ENCODE data around the gene ASRGL1. TPM values are rescaled to one million over a fixed set of nuclear protein-coding genes. Genes with fewer than 3 reads are reported as not detected.
"Not testable (repeated sequence)": the region's sequence is repeated elsewhere in the genome, so short reads cannot be mapped to it uniquely, and the experiment has no call there.

ASRGL1 gene
- total and polyA plus RNA-seq, 4 donors: 24.5 to 65.2 (median 44.0) TPM

GRCh38 chr11:62344210-62344609, 7.0 kb downstream of the ASRGL1 start:
- Histone ChIP-seq H3K27ac (ENCODE audit: low read depth, low read length) (no peak overlapping the region), H3K27me3 (ENCODE audit: control insufficient read depth, insufficient read depth, low read length) (no peaks in the 10 kb centered on the region), H3K9me3 (ENCODE audit: control insufficient read depth, insufficient read depth, low read length) (no peaks in the 10 kb centered on the region), H3K36me3 (ENCODE audit: control insufficient read depth, insufficient read depth, low read length) (peaks cover 13% of the 10 kb centered on the region), H3K4me1 (ENCODE audit: control insufficient read depth, insufficient read depth, low read length) (peaks cover 8% of the 10 kb centered on the region), H3K4me3 (ENCODE audit: low read depth, low read length) (no peak overlapping the region)
- WGBS (ENCODE audit: insufficient coverage): no CpG with 5 or more reads among the region's 1 CpG
- no peak for DNase-seq (ENCODE audit: low read depth in 4 of 6, low spot score in 6 of 6)

GRCh38 chr11:62345861-62346260, 8.6 kb downstream of the ASRGL1 start:
- H3K27me3 ChIP-seq (ENCODE audit: control insufficient read depth, insufficient read depth, low read length): no peaks in the 10 kb centered on the region
- 94% methylated on average over 4 of the region's 6 CpGs for WGBS (ENCODE audit: insufficient coverage)

DNA sequence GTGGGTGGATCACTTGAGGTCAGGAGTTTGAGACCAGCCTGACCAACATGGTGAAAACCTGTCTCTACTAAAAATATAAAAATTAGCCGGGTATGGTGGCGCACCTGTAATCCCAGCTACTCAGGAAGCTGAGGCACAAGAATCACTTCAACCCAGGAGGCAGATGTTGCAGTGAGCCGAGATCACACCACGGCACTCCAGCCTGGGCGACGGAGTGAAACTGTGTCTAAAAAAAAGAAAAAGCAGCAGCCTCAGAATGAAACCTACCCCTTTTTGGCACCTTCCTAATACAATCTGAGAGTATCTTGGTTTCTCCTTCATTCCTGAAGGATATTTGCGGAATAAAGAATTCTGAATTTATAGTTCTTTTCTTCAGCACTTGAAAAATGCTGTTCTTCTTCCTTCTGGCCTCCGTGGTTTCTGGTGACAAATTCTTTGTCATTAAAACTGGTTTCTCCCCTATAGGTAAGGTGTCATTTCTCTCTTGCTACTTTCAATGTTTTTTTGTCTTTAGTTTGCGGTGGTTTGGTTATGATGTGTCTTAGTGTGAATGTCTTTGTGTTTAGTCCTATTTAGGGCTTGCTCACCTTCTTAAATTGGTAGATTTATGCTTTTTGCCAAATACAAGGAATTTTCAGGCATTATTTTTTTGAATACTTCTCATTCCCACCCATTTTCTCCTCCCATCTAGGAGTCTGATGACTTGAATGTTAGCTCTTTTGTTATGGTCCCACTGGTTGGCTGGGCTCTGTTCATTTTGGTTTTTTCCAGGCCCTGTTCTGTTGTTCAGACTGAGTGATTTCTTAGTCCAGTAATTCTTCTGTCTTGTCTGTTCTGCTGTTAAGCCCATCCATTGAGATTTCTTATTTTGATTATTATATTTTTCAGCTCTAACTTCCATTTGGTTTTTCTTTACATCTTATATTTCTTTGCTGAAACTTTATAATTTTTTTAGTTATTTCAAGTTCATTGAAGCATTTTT, 15.4 kb downstream of the ASRGL1 start:
- no peak for DNase-seq (ENCODE audit: low read depth in 4 of 6, low spot score in 6 of 6)
- Histone ChIP-seq H3K36me3 (ENCODE audit: control insufficient read depth, insufficient read depth, low read length) (peaks cover 17% of the 10 kb centered on the region), H3K27me3 (ENCODE audit: control insufficient read depth, insufficient read depth, low read length) (no peaks in the 10 kb centered on the region), H3K27ac (ENCODE audit: low read depth, low read length) (no peak overlapping the region), H3K4me1 (ENCODE audit: control insufficient read depth, insufficient read depth, low read length) (no peaks in the 10 kb centered on the region), H3K4me3 (ENCODE audit: low read depth, low read length) (no peak overlapping the region), H3K9me3 (ENCODE audit: control insufficient read depth, insufficient read depth, low read length) (no peaks in the 10 kb centered on the region)
- 100% methylated on average over 4 of the region's 9 CpGs for WGBS (ENCODE audit: insufficient coverage)

More at GRCh38 chr11:62345861-62346260, 8.6 kb downstream of the ASRGL1 start:
- H3K4me3 ChIP-seq (ENCODE audit: low read depth, low read length): no peak overlapping the region
- H3K27ac ChIP-seq (ENCODE audit: low read depth, low read length): no peak overlapping the region
- DNase-seq (ENCODE audit: low read depth in 4 of 6, low spot score in 6 of 6): no peak
- no peaks in the 10 kb centered on the region for H3K4me1 ChIP-seq (ENCODE audit: control insufficient read depth, insufficient read depth, low read length)
- no peaks in the 10 kb centered on the region for H3K9me3 ChIP-seq (ENCODE audit: control insufficient read depth, insufficient read depth, low read length)
- H3K36me3 ChIP-seq (ENCODE audit: control insufficient read depth, insufficient read depth, low read length): peaks cover 13% of the 10 kb centered on the region

DNA sequence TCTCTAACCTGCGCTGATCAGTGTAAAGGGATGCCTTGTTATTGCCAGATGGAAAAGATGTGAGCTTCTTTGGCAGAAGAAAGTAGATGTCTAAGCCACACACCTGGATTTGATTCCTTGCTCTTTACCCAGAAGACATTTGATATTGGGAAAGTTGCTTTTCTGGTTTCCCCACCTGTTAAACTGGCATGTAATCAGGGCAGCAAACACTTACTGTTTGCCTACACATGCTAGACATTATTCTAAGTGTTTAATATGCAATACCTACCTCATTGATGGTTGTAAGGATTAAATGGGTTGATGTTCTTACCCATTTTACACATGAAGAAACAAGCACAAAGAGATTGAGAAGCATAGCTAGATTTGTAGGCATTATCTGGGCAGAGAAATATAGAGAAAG, 16.6 kb downstream of the ASRGL1 start:
- Histone ChIP-seq H3K27me3 (ENCODE audit: control insufficient read depth, insufficient read depth, low read length) (no peaks in the 10 kb centered on the region), H3K27ac (ENCODE audit: low read depth, low read length) (no peak overlapping the region), H3K4me1 (ENCODE audit: control insufficient read depth, insufficient read depth, low read length) (no peaks in the 10 kb centered on the region), H3K36me3 (ENCODE audit: control insufficient read depth, insufficient read depth, low read length) (peaks cover 24% of the 10 kb centered on the region), H3K9me3 (ENCODE audit: control insufficient read depth, insufficient read depth, low read length) (no peaks in the 10 kb centered on the region), H3K4me3 (ENCODE audit: low read depth, low read length) (no peak overlapping the region)
- WGBS (ENCODE audit: insufficient coverage): no CpG with 5 or more reads among the region's 1 CpG
- no peak for DNase-seq (ENCODE audit: low read depth in 4 of 6, low spot score in 6 of 6)

DNA sequence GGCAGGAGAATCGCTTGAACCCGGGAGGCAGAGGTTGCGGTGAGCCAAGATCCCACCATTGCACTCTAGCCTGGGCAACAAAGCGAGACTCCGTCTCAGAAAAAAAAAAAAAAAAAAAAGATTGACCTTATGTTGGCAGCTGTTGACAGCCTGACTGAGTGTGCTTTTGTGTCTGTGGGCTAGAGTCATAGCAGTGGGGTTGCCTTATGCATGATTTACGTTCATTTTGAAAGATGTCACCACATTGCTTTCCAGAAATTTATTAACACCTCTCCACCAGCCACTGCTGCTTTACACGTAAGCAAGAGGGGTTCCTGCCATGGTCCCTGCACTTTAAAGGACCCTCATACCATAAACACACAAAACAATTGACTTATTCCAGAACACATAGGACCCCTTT, 21.0 kb downstream of the ASRGL1 start:
- no peak overlapping the region for H3K27ac ChIP-seq (ENCODE audit: low read depth, low read length)
- H3K9me3 ChIP-seq (ENCODE audit: control insufficient read depth, insufficient read depth, low read length): no peaks in the 10 kb centered on the region
- no peaks in the 10 kb centered on the region for H3K27me3 ChIP-seq (ENCODE audit: control insufficient read depth, insufficient read depth, low read length)
- no peaks in the 10 kb centered on the region for H3K4me1 ChIP-seq (ENCODE audit: control insufficient read depth, insufficient read depth, low read length)
- no peak for DNase-seq (ENCODE audit: low read depth in 4 of 6, low spot score in 6 of 6)
- H3K4me3 ChIP-seq (ENCODE audit: low read depth, low read length): no peak overlapping the region
- peaks cover 22% of the 10 kb centered on the region for H3K36me3 ChIP-seq (ENCODE audit: control insufficient read depth, insufficient read depth, low read length)
- WGBS (ENCODE audit: insufficient coverage): 98% methylated on average over 5 of the region's 7 CpGs

DNA sequence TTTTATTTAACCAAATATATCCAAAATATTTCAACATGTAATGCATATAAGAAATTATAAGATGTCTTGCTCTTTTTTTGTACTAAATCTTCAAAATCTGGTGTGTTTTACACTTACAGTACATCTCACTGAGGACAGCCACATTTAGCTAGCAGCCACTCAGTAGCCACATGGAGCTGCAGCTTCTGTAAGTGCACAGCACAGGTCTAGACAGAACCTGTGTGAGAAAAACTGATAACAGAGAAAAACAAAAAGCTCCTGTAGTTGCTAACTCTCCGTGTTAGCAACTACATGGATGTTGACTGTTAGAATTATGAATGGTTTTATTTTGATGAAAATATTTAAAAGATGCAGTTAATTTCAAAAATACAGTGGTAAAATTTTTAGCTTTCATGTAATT, 22.2 kb downstream of the ASRGL1 start:
- no peak overlapping the region for H3K4me3 ChIP-seq (ENCODE audit: low read depth, low read length)
- 100% methylated on average over 1 of the region's 1 CpG for WGBS (ENCODE audit: insufficient coverage)
- peaks cover 20% of the 10 kb centered on the region for H3K36me3 ChIP-seq (ENCODE audit: control insufficient read depth, insufficient read depth, low read length)

DNA sequence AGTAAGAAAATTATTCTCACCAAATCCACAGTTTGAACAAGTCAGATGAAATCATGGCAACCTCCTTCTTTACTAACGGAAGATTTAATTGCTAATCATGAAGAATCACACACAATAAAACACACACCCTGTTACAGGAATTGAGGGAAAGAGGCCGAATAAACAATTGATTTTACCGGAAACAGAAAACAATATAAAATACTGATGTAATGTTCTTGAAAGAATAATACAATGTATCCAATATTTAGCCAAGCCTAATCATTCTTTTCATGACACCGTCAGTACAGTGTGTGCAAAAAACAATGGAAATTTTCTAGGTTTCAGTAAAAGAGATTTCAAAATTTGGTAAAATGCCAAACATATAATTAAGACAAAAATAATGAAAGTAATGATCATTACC, 23.4 kb downstream of the ASRGL1 start:
- H3K4me1 ChIP-seq (ENCODE audit: control insufficient read depth, insufficient read depth, low read length): no peaks in the 10 kb centered on the region
- H3K36me3 ChIP-seq (ENCODE audit: control insufficient read depth, insufficient read depth, low read length): peaks cover 20% of the 10 kb centered on the region
- no CpG with 5 or more reads among the region's 4 CpGs for WGBS (ENCODE audit: insufficient coverage)
- H3K27ac ChIP-seq (ENCODE audit: low read depth, low read length): no peak overlapping the region
- H3K27me3 ChIP-seq (ENCODE audit: control insufficient read depth, insufficient read depth, low read length): no peaks in the 10 kb centered on the region
- no peak for DNase-seq (ENCODE audit: low read depth in 4 of 6, low spot score in 6 of 6)
- H3K4me3 ChIP-seq (ENCODE audit: low read depth, low read length): no peak overlapping the region
- H3K9me3 ChIP-seq (ENCODE audit: control insufficient read depth, insufficient read depth, low read length): no peaks in the 10 kb centered on the region

More for the DNA sequence above, 22.2 kb downstream of the ASRGL1 start:
- no peak for DNase-seq (ENCODE audit: low read depth in 4 of 6, low spot score in 6 of 6)
- Histone ChIP-seq H3K9me3 (ENCODE audit: control insufficient read depth, insufficient read depth, low read length) (no peaks in the 10 kb centered on the region), H3K4me1 (ENCODE audit: control insufficient read depth, insufficient read depth, low read length) (no peaks in the 10 kb centered on the region), H3K27ac (ENCODE audit: low read depth, low read length) (no peak overlapping the region), H3K27me3 (ENCODE audit: control insufficient read depth, insufficient read depth, low read length) (no peaks in the 10 kb centered on the region)

- not testable (repeated sequence) for H3K27ac ChIP-seq (ENCODE audit: low read depth, low read length); H3K4me3 ChIP-seq (ENCODE audit: low read depth, low read length); H3K27me3 ChIP-seq (ENCODE audit: control insufficient read depth, insufficient read depth, low read length); H3K4me1 ChIP-seq (ENCODE audit: control insufficient read depth, insufficient read depth, low read length); DNase-seq (ENCODE audit: low read depth in 4 of 6, low spot score in 6 of 6); H3K9me3 ChIP-seq (ENCODE audit: control insufficient read depth, insufficient read depth, low read length); H3K36me3 ChIP-seq (ENCODE audit: control insufficient read depth, insufficient read depth, low read length)
- WGBS (ENCODE audit: insufficient coverage): 80% methylated on average over 2 of the region's 7 CpGs
Measured at GRCh38 chr11:62368861-62369477, 31.7 kb downstream of the ASRGL1 start.

- DNase-seq (ENCODE audit: low read depth in 4 of 6, low spot score in 6 of 6): no peak
- Histone ChIP-seq H3K27me3 (ENCODE audit: control insufficient read depth, insufficient read depth, low read length) (no peaks in the 10 kb centered on the region), H3K9me3 (ENCODE audit: control insufficient read depth, insufficient read depth, low read length) (no peaks in the 10 kb centered on the region), H3K4me1 (ENCODE audit: control insufficient read depth, insufficient read depth, low read length) (no peaks in the 10 kb centered on the region), H3K27ac (ENCODE audit: low read depth, low read length) (no peak overlapping the region), H3K4me3 (ENCODE audit: low read depth, low read length) (no peak overlapping the region), H3K36me3 (ENCODE audit: control insufficient read depth, insufficient read depth, low read length) (peaks cover 7% of the 10 kb centered on the region)
- 71% methylated on average over 33 of the region's 39 CpGs for WGBS (ENCODE audit: insufficient coverage)
Measured at GRCh38 chr11:62370743-62371440, 33.6 kb downstream of the ASRGL1 start.

Data from spinal cord (tissue), 10 donors.